A673 (cell line): ENCODE data around the gene NOS3. TPM values are rescaled to one million over a fixed set of nuclear protein-coding genes. Genes with fewer than 3 reads are reported as not detected.

Experiments
- BruUV-seq: library from RNA; stranded (reverse); fragments of 400-500 nt; replicated peaks from 2 replicates; lab custom pipeline; 2021; lab: Mats Ljungman, UMichigan
- CTCF ChIA-PET: fragments of 300-600 bp; sonication (Branson Sonifier 250); formaldehyde crosslinking; loops from one replicate; lab custom pipeline; 2022; ENCODE audit warnings: antibody characterized with exemption; lab: Charles Lee
- POLR2A ChIA-PET: fragments of 300-600 bp; sonication (Branson Sonifier 250); formaldehyde crosslinking; loops from one replicate; lab custom pipeline; 2022; ENCODE audit warnings: antibody characterized with exemption; ENCODE audit not compliant: low non-redundant PET; lab: Charles Lee
- DNase-seq: peaks from one replicate; pipeline ENCODE4 v3.0.0-alpha.2; 2015; ENCODE audit warnings: low spot score
- H3K27ac ChIP-seq: fragments of 200-600 bp; sonication (generic); 2 replicates; pipeline ENCODE4 v1.5.1; 2016; ENCODE audit warnings: mixed run types, low read depth, mild to moderate bottlenecking, mixed read lengths, antibody characterized with exemption, low read length; ENCODE audit not compliant: poor library complexity, severe bottlenecking
- H3K27me3 ChIP-seq: fragments of 200-600 bp; sonication (generic); replicated peaks from 2 replicates; pipeline ENCODE4 v1.6.1; 2017; ENCODE audit warnings: mixed run types, low read depth, mild to moderate bottlenecking, mixed read lengths, antibody characterized with exemption, low read length; ENCODE audit not compliant: insufficient read depth, poor library complexity
- H3K36me3 ChIP-seq: fragments of 200-600 bp; sonication (generic); 2 replicates; pipeline ENCODE4 v1.6.1; 2016; ENCODE audit warnings: mixed run types, mild to moderate bottlenecking, mixed read lengths, antibody characterized with exemption, low read length; ENCODE audit not compliant: insufficient read depth, poor library complexity, severe bottlenecking
- H3K4me1 ChIP-seq: fragments of 200-600 bp; sonication (generic); 2 replicates; pipeline ENCODE4 v1.6.1; 2017; ENCODE audit warnings: mixed run types, mild to moderate bottlenecking, mixed read lengths, antibody characterized with exemption, low read length; ENCODE audit not compliant: insufficient read depth, poor library complexity, severe bottlenecking
- H3K4me3 ChIP-seq: fragments of 200-600 bp; sonication (generic); 2 replicates; pipeline ENCODE4 v1.5.1; 2016; ENCODE audit warnings: low read depth, mixed run types, mild to moderate bottlenecking, mixed read lengths, low read length; ENCODE audit not compliant: poor library complexity, severe bottlenecking
- H3K9me3 ChIP-seq: fragments of 200-600 bp; sonication (generic); 2 replicates; pipeline ENCODE4 v1.6.1; 2016; ENCODE audit warnings: mixed run types, low read depth, mild to moderate bottlenecking, mixed read lengths, antibody characterized with exemption, low read length; ENCODE audit not compliant: poor library complexity, severe bottlenecking
- CTCF ChIP-seq: fragments of 300-800, 200-600 bp; sonication (generic); conservative IDR thresholded peaks from 2 replicates; pipeline ENCODE4 v1.5.1; 2017; ENCODE audit warnings: low read depth, mild to moderate bottlenecking, antibody characterized with exemption, low read length, moderate library complexity, mixed read lengths
- EZH2 ChIP-seq: fragments of 200-600 bp; sonication (generic); IDR thresholded peaks from 2 replicates; pipeline ENCODE4 v1.6.1; 2017; ENCODE audit warnings: borderline replicate concordance, low read depth, mild to moderate bottlenecking, mixed read lengths, antibody characterized with exemption, low read length; ENCODE audit not compliant: poor library complexity, severe bottlenecking
- intact Hi-C: fragments of 100-400 bp; cut with micrococcal nuclease; formaldehyde crosslinking; loops from one replicate; pipeline ENCODE4 v1.10.0; 2022; ENCODE audit not compliant: unreplicated experiment
- total RNA-seq: library from RNA; stranded (reverse); gene quantifications from 2 replicates; pipeline ENCODE4 v1.2.3, GENCODE V29; 2021

Gene NOS3
- total RNA-seq, 1 experiment from 2014 or later = 0.75 TPM

- DNase-seq = no peak
- no peaks in the 10 kb centered on the region for H3K36me3 ChIP-seq
- TF ChIP-seq CTCF (no peak), EZH2 (no peak)
- ChIA-PET CTCF (no interaction called here), POLR2A (no interaction called here)
- no TSS peak for BruUV-seq
- H3K9me3 ChIP-seq = no peaks in the 10 kb centered on the region
- no peak overlapping the region for H3K27ac ChIP-seq
- H3K27me3 ChIP-seq = no peaks in the 10 kb centered on the region
- intact Hi-C loops = no loop called here
- no peak overlapping the region for H3K4me3 ChIP-seq
- H3K4me1 ChIP-seq = peaks cover 9% of the 10 kb centered on the region
Observed at GRCh38 chr7:150947241-150947745, 43.5 kb upstream of the NOS3 start.

DNA sequence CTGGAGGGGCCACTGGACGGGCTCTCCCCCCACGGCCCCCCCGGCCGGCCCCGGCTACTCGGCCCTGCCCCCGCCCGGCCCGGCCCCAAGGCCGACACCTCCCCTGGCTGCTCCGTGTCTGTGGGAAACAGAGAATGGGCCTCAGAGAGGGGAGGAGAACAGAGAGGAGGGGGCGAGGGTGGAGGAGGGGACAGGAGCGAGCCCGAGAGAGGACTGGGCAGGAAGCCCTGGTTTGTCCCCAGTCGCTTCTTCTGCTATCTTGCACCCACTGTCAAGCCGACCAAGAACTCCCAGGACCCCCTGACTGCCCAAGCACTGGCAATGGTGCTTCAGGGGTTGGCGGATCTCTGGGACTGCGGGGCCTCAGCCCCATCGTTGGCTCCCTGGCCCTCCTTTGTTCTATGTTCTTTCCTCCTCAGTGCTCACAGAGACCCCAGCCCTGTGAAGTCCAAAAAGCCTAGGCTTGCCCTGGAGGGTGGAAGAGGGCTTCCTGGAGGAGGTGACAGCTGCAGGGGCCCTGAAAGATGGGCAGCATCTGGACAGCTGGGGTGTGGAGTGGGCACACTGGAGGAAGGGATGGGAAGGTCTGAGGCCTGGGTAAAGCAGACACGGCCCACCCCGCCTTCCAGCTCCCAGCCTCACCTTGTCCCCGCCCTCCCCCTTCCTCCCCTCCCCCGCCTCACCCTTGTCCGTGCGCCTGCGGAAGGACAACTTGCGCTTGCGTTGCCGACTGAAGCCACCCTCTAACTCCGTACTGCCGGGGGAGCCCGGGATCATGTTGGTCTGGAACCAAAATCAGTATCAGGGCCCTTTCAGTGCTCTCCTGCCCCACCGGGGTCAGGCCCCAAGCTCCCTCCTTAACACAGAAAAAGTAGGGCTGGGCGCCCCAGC is 42.8 kb upstream of the NOS3 start:
- BruUV-seq = no TSS peak
- ChIA-PET POLR2A (interaction anchor here (0.6 kb wide), 1 partner anchor 76 kb away, joined by 5 read pairs; the partner anchor contains the start of gene ATG9B), CTCF (no interaction called here)
- intact Hi-C loops = no loop called here
- Histone ChIP-seq H3K9me3 (no peaks in the 10 kb centered on the region), H3K4me3 (no peak overlapping the region), H3K4me1 (peaks cover 9% of the 10 kb centered on the region), H3K27me3 (no peaks in the 10 kb centered on the region), H3K27ac (no peak overlapping the region), H3K36me3 (no peaks in the 10 kb centered on the region)
- DNase-seq = no peak
- no peak for TF ChIP-seq EZH2
- no peak for TF ChIP-seq CTCF

- Histone ChIP-seq H3K9me3 (no peaks in the 10 kb centered on the region), H3K4me3 (no peak overlapping the region), H3K27me3 (no peaks in the 10 kb centered on the region), H3K4me1 (peaks cover 9% of the 10 kb centered on the region), H3K27ac (no peak overlapping the region), H3K36me3 (no peaks in the 10 kb centered on the region)
- ChIA-PET CTCF (no interaction called here), POLR2A (no interaction called here)
- intact Hi-C loops = no loop called here
- no peak for DNase-seq
- BruUV-seq = no TSS peak
- TF ChIP-seq EZH2 = no peak
- no peak for TF ChIP-seq CTCF
Observed at GRCh38 chr7:150948791-150949251, 42.0 kb upstream of the NOS3 start.
